NCI-H2107 (cell line): ENCODE measurements around the gene ABCE1.
A peak's percentile ranks its signal among the peaks of the same experiment; 100 is the strongest.

Experiments used
- DNase-seq: peaks from one replicate; lab custom pipeline; 2025; lab: John Stamatoyannopoulos, UW

Gene ABCE1

DNA sequence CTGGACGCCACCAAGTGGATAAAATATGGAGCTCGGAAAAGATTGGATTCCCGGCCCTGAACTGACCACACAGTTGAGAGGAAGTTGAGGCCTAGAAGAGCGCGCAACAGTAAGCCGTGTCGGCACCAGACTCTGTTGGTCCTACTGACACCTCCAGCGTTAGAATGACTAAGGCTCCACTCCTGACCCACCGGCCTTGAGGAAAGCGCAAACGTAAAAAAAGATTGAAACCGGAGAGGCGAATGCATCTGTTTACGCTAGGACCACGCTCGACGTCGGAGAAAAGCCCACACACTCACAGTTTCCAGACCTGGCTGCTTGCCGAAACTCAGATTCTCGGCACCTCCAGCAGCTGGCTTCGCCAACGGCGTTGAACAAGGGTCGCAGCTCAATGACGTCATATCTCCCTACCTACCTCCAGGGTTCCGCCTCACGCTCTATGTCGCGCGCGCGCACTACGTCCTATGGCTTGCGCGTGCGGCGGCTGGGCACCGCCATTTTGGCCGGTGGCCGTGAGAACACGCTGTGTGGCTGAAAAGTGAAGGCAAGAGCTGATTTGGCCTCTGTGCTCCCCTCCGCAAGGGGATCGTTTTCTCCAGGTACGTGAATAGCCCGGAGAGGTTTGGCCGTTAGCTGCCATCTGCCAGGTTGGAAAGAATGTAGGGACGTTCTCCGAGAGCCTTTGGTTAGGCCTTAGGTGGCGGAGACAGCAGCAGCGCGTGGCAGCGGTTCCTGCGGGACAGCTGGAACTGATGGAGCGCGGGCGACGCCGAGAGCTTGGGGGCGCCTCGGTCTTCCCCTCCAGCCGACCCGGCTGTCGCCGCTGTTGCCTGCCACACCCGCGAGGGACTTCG lies at the start of gene ABCE1, which contains the start of gene ANAPC10:
TSS of gene ABCE1 (plus strand) at position 491 of the 854 bp plus-strand sequence. CDS start 6,102 bp downstream, outside the sequence.
TSS of gene ANAPC10 (minus strand) at position 376 of the 854 bp plus-strand sequence. CDS start 2,097 bp downstream, outside the sequence.
- peak; percentile 90 for DNase-seq

DNA sequence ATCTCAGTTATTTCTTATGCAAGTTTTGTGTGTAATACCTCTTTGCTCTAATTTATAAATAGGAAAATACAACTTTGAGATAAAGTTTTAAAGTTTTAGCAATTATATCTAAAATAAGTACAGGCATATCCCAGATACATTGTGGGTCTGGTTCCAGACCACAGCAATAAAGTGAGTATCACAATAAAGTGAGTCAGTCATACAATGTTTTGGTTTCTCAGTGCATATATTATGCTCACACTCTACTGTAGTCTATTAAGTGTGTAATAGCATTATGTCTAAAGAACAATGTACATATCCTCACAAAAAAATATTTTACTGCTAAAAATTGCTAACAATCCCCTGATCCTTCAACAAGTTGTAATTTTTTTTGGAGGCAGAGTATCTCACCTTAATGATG lies 49.3 kb upstream of the ABCE1 start:
- DNase-seq = no peak

DNA sequence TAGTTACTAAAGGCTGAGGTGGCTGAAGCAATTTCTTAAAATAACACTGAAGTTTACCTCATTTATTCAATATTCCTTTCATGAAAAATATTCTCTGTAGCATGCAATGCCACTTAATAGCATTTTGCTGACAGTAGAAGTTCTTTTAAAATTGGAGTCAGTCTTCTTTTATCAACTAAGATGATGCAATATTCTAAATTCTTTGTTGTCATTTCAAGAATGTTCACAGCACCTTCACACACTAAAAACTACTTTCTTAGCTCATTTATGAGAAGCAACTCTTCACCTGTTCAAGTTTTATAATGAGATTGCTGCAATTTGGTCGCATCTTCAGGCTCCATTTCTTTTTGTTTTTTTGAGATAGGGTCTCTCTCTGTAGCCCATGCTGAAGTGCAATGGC lies 48.9 kb upstream of the ABCE1 start:
- DNase-seq = no peak

DNA sequence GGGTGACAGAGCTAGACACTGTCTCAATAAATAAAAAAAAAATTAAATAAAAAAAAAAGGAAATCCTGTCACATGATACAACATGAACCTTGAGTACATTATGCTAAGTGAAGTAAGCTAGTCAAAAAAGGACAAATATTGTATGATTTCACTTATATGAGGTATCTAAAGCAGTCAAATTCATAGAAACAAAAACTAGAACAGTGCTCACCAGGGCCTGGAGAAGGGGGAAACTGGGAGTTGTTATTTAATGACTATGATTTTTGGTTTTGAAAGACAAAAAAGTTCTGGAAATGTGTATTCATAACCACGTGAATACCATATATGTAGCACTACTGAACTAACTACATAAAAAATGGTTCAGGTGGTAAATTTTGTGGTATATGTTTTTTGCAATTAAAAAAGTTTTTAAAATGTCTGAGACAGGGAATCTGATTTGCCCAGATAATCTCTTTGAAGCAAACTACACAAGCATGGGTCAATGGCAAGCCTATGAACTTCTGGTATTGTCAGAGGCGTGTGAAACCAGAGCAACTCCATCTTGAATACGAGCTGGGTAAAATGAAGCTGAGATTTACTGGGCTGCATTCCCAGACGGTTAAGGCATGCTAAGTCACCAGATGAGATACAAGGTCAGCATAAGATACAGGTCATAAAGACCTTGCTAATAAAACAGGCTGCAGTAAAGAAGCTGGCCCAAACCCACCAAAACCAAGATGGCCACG lies 42.4 kb upstream of the ABCE1 start:
- no peak for DNase-seq

DNA sequence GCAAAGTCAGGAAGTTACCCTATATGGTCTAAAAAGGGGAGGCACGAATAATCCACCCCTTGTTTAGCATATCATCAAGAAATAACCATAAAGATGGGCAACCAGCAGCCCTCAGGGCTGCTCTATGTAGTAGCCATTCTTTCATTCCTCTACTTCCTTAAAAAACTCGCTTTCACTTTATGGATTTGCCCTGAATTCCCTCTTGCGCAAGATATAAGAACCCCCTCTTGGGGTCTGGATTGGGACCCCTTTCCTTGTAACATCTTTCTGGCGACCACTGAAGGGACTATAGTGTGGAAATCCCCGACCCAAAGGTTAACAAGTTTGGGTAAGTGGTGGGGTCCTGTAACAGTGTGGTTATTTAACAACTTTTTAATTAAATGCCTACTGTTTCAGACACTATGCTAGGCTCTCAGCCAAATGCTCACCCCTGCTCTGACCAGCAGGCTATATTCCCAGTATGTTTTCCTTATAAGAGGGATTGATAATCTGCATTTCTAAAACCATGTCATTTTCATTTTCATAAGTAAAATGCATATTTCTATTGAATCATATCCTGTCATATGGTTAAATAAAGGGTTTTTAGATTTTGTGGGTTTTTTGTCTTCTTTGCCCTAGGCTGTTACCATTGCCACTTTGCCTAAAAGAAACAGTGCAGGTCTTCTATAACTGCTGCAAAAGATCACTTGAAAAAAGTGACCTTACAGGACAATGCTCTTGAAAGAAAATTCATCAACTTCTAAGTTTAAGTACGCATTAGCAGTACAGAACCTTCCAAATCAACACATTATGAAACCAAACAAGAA lies 41.6 kb upstream of the ABCE1 start:
- no peak for DNase-seq

DNA sequence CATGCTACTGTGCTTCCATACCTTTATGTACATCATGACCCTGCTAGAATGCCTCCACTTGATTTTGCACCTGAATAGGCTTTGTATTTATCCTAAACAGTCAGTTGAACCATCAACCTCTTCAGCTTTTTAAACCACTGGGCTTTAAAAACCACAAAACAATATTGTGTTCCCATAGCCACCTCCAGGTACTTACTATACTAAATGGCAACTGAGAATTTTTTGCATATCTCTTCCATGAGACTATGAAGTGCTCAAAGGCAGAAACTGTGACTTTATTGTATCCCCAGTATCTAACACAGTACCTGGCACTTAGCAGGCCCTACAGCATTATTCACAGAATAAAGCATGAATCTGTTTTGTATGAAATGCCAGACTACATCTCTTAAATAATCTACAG lies 39.9 kb upstream of the ABCE1 start:
- DNase-seq = no peak

DNA sequence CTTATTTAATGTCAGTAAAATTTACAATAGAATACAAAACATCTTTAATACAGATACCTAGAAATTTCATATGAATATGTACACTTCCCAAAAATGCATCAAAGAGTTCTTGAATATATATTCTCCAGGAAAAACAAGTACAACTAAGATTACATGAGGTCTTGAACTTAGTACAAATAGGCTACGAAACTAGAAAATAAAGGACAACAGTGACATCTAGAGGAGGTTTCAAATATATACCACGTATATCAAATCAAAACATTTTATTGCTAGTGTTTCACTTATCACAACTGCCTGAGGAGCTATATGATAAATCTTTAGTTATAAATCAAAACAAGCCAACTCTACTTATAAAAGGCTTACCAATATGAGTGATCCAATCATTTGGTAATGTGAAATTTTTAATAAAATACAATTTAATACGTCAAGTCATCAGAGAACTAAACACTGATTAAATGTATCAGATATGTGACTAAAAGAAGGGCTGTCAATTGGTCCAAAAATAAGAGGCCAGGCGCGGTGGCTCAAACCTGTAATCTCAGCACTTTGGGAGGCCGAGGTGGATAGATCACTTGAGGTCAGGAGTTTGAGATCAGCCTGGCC lies 36.7 kb upstream of the ABCE1 start:
- peak; percentile 6 for DNase-seq

DNA sequence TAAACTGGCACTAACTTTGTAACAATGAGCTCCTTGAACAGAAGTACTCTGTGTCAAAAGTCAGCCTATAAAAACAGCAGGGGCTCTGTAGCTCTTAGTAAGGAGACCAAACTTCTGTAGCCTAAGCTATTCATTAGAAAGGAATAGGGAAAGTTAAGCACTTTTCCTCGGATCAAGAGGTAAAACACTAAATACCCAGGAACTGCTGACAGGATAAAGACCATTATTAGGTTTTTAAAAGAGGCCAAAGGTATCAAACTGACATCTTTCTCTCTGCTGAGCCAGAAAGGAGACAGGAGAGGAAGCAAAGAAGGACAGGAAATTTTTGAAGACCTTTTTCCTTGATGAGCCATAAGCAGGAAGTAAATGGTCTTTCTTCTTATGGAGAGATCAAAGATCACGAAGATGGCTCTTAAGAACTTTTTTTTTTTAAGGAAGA lies 32.0 kb upstream of the ABCE1 start:
- DNase-seq = no peak

DNA sequence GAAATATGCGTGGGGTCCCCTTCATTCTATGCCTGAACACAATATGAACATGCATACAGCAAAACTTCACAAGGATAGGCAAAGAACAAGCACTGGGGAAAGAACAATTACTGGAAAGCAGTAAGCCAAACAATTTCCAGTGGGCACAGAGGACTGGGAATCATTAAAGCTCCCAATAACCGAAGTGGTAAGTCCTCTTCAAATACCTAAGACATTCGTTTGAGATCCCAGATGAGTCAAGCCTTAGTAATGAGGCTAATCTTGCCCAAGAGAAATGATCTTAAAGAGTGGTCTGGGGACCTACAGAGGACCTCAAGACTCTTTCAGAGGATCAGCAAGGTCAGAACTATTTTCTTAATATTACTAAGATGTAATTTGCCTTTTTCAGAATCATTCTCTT lies 28.8 kb upstream of the ABCE1 start:
- no peak for DNase-seq

DNA sequence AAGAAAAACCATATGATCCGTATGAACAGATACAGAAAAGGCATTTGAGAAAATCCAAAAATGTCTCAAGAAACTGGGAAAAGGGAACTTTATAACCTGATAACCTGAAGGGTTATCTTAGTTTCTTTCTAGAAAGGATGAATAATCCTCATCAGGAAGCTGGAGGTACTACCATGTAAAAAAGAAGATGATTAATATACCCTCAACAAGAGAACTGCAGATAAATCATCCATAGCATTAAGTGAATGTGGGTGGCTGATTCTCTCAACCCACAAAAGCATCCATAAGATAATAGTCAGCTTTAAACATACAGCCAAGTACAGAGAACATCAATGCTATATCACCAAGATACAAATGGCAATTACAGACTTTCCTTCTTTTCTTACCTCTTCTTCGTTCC lies 26.6 kb upstream of the ABCE1 start:
- no peak for DNase-seq

DNA sequence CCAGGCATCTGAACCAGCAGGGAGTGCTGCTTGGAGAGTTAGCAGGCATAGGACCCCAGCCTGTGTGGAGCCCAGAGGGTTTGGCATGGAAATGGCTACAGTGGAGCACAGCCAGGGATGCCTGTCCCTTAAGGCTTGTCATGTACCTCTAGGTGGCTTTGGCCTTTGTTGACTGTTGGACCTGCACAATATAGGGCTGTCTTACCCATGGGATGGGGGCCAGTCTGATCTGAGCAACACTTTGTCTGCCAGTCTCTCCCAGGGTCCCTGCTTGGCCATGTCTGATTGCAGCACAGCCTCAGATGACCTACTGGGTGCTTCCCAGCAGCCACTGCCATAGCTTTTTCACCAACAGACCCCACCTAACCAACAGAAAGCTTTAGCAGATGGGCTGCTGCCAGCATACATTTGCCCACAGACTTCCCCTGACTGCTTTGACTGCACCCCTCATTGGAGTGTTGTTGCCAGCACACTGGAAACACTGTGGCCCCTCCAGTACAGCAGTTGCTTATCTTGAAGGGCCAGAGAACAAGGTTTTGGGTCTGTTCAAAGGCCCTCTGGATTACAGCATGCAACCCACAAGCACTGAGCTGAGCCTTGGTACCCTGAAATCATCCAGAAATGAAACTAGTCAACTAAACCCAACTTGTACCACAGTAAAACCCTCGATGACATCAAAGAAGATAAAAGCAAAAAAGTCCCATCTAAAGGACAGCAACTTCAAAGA lies 22.2 kb upstream of the ABCE1 start:
- DNase-seq = no peak

DNA sequence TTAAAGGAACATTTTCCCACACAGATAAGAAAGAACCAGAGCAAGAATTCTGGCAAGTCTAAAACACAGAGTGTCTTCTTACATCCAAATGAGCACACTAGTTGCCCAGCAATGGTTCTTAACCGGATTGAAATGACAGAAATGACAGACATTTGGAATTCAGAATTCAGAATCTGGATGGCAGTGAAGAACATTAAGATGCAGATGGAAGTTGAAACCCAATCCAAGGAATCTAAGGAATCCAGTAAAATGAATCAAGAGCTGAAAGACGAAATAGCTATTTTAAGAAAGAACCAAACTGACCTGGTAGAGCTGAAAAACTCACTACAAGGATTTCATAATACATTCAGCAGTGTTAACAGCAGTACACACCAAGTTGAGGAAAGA lies 21.6 kb upstream of the ABCE1 start:
- no peak for DNase-seq

DNA sequence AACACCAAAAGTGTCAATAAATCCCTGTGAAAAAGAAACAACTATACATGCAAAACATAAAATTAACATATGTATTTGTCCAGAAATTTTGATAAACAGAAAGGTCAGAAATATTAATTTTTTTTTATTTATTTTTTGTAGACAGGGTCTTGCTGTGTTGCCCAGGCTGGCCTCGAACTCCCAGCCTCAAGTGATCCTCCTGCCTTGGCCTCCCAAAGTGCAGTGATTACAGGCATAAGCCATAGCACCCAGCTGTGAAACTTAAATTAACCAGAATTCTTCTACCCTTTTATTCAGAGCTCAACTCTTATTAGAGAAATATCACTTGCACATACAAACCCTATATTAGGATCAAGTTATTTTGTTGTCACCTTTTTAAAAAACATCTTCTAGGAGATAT lies 16.4 kb upstream of the ABCE1 start:
- no peak for DNase-seq

DNA sequence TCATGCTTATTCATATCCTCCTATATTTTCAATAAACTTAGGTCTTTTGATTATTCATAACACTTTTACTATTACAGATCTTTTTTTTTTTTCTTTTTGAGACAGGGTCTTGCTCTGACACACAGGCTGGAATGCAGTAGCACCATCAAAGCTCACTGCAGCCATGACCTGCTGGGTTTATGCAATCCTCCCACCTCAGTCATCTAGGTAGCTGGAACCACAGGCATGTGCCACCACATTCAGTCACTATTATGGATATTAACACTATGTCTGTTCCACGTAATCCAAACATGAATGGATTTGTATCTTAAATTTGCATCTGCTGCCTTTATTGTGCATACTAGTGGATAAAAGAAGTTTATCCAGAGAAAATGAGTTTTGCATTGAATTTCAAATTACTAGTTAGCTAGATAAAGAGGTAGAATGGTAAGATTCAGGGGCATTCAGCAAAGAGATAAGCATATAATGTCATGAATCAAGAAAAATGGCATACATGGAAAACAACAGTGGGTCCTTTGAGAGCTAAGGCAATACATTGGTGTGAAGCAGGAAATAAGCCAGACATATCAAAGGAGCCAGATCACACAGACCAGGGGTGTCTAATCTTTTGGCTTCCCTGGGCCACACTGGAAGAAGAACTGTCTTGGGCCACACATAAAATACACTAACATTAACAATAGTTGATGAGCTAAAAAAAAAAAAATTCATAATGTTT lies 14.1 kb upstream of the ABCE1 start:
- no peak for DNase-seq

DNA sequence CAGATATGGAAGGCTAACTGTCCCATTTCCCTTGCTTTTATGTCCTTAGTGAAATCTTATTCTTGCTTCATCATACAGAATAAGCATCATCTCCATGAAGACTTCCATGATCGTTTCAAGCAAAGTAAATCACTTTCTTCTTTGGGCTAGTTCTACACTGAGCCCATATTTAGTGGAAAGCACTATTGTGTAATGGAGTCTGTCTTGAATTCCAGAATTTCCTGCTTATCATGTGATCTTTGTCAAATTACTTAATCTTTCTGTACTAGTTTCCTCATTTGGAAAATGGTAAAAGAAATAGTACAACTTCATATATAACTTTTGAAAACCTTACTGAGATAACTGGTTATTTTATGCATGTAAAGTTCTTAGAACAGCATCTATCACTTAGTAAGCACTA lies 7.7 kb upstream of the ABCE1 start:
- DNase-seq = no peak

DNA sequence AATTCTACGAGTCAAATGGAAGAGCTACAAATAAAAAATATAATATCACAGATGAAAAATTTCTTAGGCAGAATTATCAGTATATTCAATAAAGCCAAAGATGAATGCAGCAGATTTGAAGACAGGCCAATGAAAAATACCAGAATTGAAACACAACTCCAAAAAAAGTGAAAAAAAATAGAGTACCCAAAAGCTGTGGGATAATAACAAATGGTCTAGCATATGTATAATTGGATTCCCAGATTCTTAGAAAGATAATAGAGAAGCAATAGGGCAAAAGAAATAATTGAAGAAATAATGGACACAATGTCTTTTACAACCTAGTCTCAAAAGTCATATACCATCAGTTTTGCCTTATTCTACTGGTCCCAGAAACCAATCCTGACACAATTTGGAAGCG lies 4.5 kb upstream of the ABCE1 start:
- DNase-seq = no peak

DNA sequence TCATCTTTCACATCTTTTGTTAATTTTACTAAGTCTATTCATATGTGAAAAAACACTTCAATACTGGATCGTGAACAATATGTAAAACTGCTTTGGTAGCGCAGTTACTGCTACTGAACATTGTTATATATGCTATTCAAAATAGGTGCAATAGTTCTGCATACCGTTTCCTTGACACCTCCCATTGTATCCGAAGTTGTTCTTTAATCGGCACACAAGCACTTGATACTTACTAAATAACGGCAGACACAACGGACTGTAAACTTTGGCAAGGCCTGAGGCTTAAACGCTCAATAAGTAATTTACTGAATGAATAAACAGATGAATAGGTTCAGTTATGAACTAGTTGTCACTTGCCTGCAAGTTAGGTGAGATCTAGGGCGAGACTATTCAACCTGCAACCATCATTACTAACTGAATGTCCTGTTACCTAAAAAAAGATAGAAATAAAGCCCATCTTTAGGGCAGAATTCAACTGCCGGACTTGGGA lies 735 bp upstream of the ABCE1 start:
- DNase-seq = no peak

DNA sequence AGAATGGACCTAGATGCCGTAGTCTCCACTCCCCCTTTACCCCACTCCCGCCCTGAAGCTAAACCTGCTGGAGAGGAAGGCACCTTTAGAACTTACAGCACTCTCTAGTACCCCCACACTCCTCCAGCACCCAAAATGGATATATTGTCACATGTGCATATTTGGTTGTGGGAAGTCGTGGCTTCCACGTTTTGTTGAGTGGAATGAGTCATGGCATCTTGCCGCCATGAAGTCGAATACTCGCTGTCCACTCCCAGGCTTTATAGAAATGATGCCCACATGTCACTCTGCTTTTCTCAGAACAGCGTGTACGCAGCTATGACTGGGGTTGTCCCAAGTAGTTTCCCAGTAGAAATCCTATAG lies 545 bp downstream of the ABCE1 start:
- DNase-seq = no peak

DNA sequence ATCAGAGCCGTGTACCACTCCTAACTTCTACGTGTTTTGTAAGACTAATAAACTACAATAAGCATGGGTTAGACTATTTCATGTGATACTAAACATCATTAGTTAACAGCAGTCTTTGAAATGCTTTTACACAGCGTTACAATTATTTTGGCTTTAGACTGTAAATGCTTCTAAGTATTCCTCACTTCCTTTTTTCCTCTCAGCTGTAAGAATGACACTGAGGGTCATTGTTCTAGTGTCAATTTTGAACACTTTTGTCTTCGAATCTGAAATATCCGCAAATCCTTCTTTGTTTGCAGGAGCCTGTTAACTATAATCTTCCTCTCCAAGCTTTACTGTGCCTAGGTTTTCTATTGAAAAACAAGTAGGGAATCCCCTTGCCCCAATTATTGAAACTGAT lies 1.5 kb downstream of the ABCE1 start:
- DNase-seq = no peak

DNA sequence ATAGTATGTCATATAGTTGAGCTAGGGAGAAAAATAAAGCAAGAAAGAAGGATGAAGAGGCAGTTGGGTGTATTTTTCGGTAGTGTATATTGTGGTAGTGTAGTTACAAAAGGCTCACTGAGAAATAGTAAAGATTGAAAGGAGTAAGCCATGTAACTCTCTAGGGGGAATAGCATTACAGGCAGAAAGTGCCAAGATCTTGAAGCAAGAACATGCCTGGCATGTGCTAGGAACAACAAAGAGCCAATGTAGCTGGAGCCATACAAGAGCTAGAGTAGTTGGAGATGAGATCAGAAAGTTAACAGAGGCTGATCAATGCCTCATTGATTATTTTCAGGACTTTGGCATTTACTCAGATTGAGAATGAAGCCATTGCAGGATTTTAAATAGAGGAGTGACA lies 3.0 kb downstream of the ABCE1 start:
- DNase-seq = no peak

DNA sequence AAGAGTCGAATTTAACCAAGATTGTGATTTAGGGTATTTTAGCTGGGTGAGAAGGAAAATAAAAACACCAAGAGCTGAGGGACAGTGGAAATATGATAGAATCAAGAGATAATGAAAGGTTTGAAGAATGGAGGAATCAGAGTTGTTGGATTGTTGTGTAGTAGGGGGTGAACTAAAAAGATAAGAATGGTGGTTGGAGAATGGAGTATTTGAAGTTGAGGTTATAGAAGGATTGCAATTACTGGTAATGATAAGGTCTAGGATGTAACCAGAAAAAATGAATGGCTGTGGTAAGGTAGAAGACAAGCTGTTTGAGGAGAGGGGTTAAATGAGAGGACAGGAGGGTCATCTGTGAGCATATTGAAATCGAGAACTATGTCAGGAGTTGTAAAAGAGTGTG lies 4.5 kb downstream of the ABCE1 start:
- no peak for DNase-seq
